ENCODE data around the gene GRIP1.

The GRIP1 gene

GRCh38 chr12:66365718-66366490, 313.0 kb downstream of the GRIP1 start:
- DNase-seq = no peak

GRCh38 chr12:66361703-66362102, 317.2 kb downstream of the GRIP1 start:
- no peak for DNase-seq

GRCh38 chr12:66359300-66359699, 319.6 kb downstream of the GRIP1 start:
- no peak for DNase-seq

GRCh38 chr12:66354291-66354690, 324.6 kb downstream of the GRIP1 start:
- DNase-seq = no peak

GRCh38 chr12:66352899-66353298, 326.0 kb downstream of the GRIP1 start:
- DNase-seq = no peak

- DNase-seq = peak; percentile 21
Observed at GRCh38 chr12:66352197-66352596, 326.7 kb downstream of the GRIP1 start.

GRCh38 chr12:66351301-66351700, 327.6 kb downstream of the GRIP1 start:
- no peak for DNase-seq

- no peak for DNase-seq
Observed at GRCh38 chr12:66345956-66346355, 332.9 kb downstream of the GRIP1 start.

GRCh38 chr12:66345212-66345611, 333.7 kb downstream of the GRIP1 start:
- DNase-seq = no peak

GRCh38 chr12:66341126-66341525, 337.8 kb downstream of the GRIP1 start:
- DNase-seq = no peak

GRCh38 chr12:66340131-66340530, 338.7 kb downstream of the GRIP1 start:
- no peak for DNase-seq

GRCh38 chr12:66337381-66338010, 341.4 kb downstream of the GRIP1 start:
- no peak for DNase-seq

GRCh38 chr12:66335746-66336145, 343.1 kb downstream of the GRIP1 start:
- no peak for DNase-seq

- DNase-seq = no peak
Observed at GRCh38 chr12:66331814-66332213, 347.1 kb downstream of the GRIP1 start.

- no peak for DNase-seq
Observed at GRCh38 chr12:66331016-66331415, 347.9 kb downstream of the GRIP1 start.

- no peak for DNase-seq
Observed at GRCh38 chr12:66329941-66330340, 348.9 kb downstream of the GRIP1 start.

- DNase-seq = no peak
Observed at GRCh38 chr12:66323017-66323416, 355.9 kb downstream of the GRIP1 start.

- no peak for DNase-seq
Observed at GRCh38 chr12:66321435-66321834, 357.4 kb downstream of the GRIP1 start.

- no peak for DNase-seq
Observed at GRCh38 chr12:66320996-66321395, 357.9 kb downstream of the GRIP1 start.

- no peak for DNase-seq
Observed at GRCh38 chr12:66319266-66319954, 359.5 kb downstream of the GRIP1 start.

- DNase-seq = no peak
Observed at GRCh38 chr12:66314278-66314677, 364.6 kb downstream of the GRIP1 start.

- no peak for DNase-seq
Observed at GRCh38 chr12:66312189-66312588, 366.7 kb downstream of the GRIP1 start.

- no peak for DNase-seq
Observed at GRCh38 chr12:66309606-66310005, 369.3 kb downstream of the GRIP1 start.

- no peak for DNase-seq
Observed at GRCh38 chr12:66304296-66304900, 374.5 kb downstream of the GRIP1 start.
